Stimulated activated CD4-positive, alpha-beta T cell treated with anti-CD3 and anti-CD28 coated beads, Interleukin-15, amount 100 ng/mL, for 48 hours (primary cell): ENCODE measurements around the gene CEP63.

ENCODE experiments used
- DNase-seq, 2 donors: peaks; one replicate each; pipeline ENCODE4 v3.0.0-alpha.2; 2020; ENCODE audit warnings: low read depth in 2 of 2

CEP63 gene

GRCh38 chr3:134468519-134468918, 17.3 kb upstream of the CEP63 start:
- DNase-seq: no peak

GRCh38 chr3:134471521-134472193, 14.2 kb upstream of the CEP63 start:
- DNase-seq: no peak

- DNase-seq: no peak
Observed at GRCh38 chr3:134472831-134473230, 13.0 kb upstream of the CEP63 start.

- peak; percentile 40 to 75 for DNase-seq
Observed at GRCh38 chr3:134473868-134474546, 11.8 kb upstream of the CEP63 start.

- no peak for DNase-seq
Observed at GRCh38 chr3:134474956-134475355, 10.9 kb upstream of the CEP63 start.

- no peak for DNase-seq
Observed at GRCh38 chr3:134476306-134476705, 9.6 kb upstream of the CEP63 start.

- DNase-seq: no peak
Observed at GRCh38 chr3:134477002-134477401, 8.9 kb upstream of the CEP63 start.

- no peak for DNase-seq
Observed at GRCh38 chr3:134477938-134478337, 7.9 kb upstream of the CEP63 start.

- no peak for DNase-seq
Observed at GRCh38 chr3:134480546-134480945, 5.3 kb upstream of the CEP63 start.

- DNase-seq: no peak
Observed at GRCh38 chr3:134481166-134481565, 4.7 kb upstream of the CEP63 start.

GRCh38 chr3:134482622-134483021, 3.2 kb upstream of the CEP63 start:
- no peak for DNase-seq

GRCh38 chr3:134483195-134483900, 2.5 kb upstream of the CEP63 start:
- DNase-seq: no peak

- peak in 1 of 2 donors; percentile 84 for DNase-seq
Observed at GRCh38 chr3:134485075-134485717, 661 bp upstream of the CEP63 start.

GRCh38 chr3:134486577-134487041, 752 bp downstream of the CEP63 start:
- no peak for DNase-seq

GRCh38 chr3:134487406-134487805, 1.5 kb downstream of the CEP63 start:
- no peak for DNase-seq

GRCh38 chr3:134494495-134494894, 8.6 kb downstream of the CEP63 start:
- no peak for DNase-seq

GRCh38 chr3:134495980-134496379, 10.1 kb downstream of the CEP63 start:
- no peak for DNase-seq

- DNase-seq: no peak
Observed at GRCh38 chr3:134496471-134497071, 10.7 kb downstream of the CEP63 start.

- DNase-seq: no peak
Observed at GRCh38 chr3:134503266-134503665, 17.4 kb downstream of the CEP63 start.

GRCh38 chr3:134504132-134504531, 18.3 kb downstream of the CEP63 start:
- no peak for DNase-seq

GRCh38 chr3:134505485-134505884, 19.6 kb downstream of the CEP63 start:
- DNase-seq: no peak

GRCh38 chr3:134511500-134511899, 25.6 kb downstream of the CEP63 start:
- no peak for DNase-seq
